Measurements from ENCODE around the gene FSCN2. TPM values are rescaled to one million over a fixed set of nuclear protein-coding genes. Genes with fewer than 3 reads are reported as not detected.

Gene FSCN2
- total RNA-seq, 1 experiment from 2014 or later: 1.2 TPM

- Histone ChIP-seq H3K27me3 (ENCODE audit: control insufficient read depth, insufficient read depth, low read length) (no peaks in the 10 kb centered on the region), H3K4me1 (ENCODE audit: control insufficient read depth, insufficient read depth, low read length) (peaks cover 93% of the 10 kb centered on the region), H3K4me3 (ENCODE audit: low read depth in 2 of 2, low read length in 2 of 2) (no peak overlapping the region), H3K9me3 (ENCODE audit: control insufficient read depth, insufficient read depth, low read depth, low read length) (no peaks in the 10 kb centered on the region), H3K27ac (ENCODE audit: low read length) (peak overlapping the region; percentile 100), H3K36me3 (ENCODE audit: control insufficient read depth, insufficient read depth, low read length) (peaks cover 16% of the 10 kb centered on the region)
- intact Hi-C loops (cut with micrococcal nuclease; ENCODE audit: unreplicated experiment) (no loop called here), in situ Hi-C loops (cut with HindIII; ENCODE audit: low pct_unique_long_range_greater_than_20kb, low sequenced_read_pairs) (no loop called here)
- ATAC-seq (no peak), DNase-seq (ENCODE audit: low read depth, low spot score) (no peak)
- BruUV-seq (replicated peaks): no TSS peak
- ChIA-PET CTCF (no interaction called here), POLR2A (no interaction called here)
- no peak for TF ChIP-seq REST (IDR thresholded peaks at IDR 0.05; ENCODE audit: insufficient read depth in 1 of 2, low read depth in 2 of 2, low read length in 1 of 2)
- no peak for TF ChIP-seq CTCF (IDR thresholded peaks at IDR 0.05)
- no peak for TF ChIP-seq SIN3A (IDR thresholded peaks at IDR 0.05; ENCODE audit: borderline replicate concordance, insufficient read depth, low read depth, low read length)
- no peak for TF ChIP-seq POLR2AphosphoS5 (IDR thresholded peaks at IDR 0.05; ENCODE audit: low read depth, low read length)
- no peak for TF ChIP-seq TCF7L2 (IDR thresholded peaks at IDR 0.05; ENCODE audit: low read depth, low read length)
These were observed 36.6 kb downstream of the FSCN2 start for GRCh38 chr17:81564778-81565177.

GRCh38 chr17:81565231-81565630 is 37.1 kb downstream of the FSCN2 start:
- DNase-seq (ENCODE audit: low read depth, low spot score) (no peak), ATAC-seq (no peak)
- POLR2A ChIA-PET: no interaction called here
- no peak overlapping the region for H3K4me3 ChIP-seq (ENCODE audit: low read depth in 2 of 2, low read length in 2 of 2)
- BruUV-seq (replicated peaks): no TSS peak
- in situ Hi-C loops (cut with HindIII; ENCODE audit: low pct_unique_long_range_greater_than_20kb, low sequenced_read_pairs) (no loop called here), intact Hi-C loops (cut with micrococcal nuclease; ENCODE audit: unreplicated experiment) (no loop called here)
- no peaks in the 10 kb centered on the region for H3K9me3 ChIP-seq (ENCODE audit: control insufficient read depth, insufficient read depth, low read depth, low read length)
- CTCF ChIA-PET: no interaction called here
- peaks cover 93% of the 10 kb centered on the region for H3K4me1 ChIP-seq (ENCODE audit: control insufficient read depth, insufficient read depth, low read length)
- H3K27ac ChIP-seq (ENCODE audit: low read length): peak overlapping the region; percentile 100
- no peaks in the 10 kb centered on the region for H3K27me3 ChIP-seq (ENCODE audit: control insufficient read depth, insufficient read depth, low read length)
- no peak for TF ChIP-seq SIN3A (IDR thresholded peaks at IDR 0.05; ENCODE audit: borderline replicate concordance, insufficient read depth, low read depth, low read length)
- TF ChIP-seq TCF7L2 (IDR thresholded peaks at IDR 0.05; ENCODE audit: low read depth, low read length): no peak
- no peak for TF ChIP-seq REST (IDR thresholded peaks at IDR 0.05; ENCODE audit: insufficient read depth in 1 of 2, low read depth in 2 of 2, low read length in 1 of 2)
- no peak for TF ChIP-seq POLR2AphosphoS5 (IDR thresholded peaks at IDR 0.05; ENCODE audit: low read depth, low read length)
- TF ChIP-seq CTCF (IDR thresholded peaks at IDR 0.05): no peak
- peaks cover 16% of the 10 kb centered on the region for H3K36me3 ChIP-seq (ENCODE audit: control insufficient read depth, insufficient read depth, low read length)

All from Panc1 (cell line).